Hepatocyte (in vitro differentiated cells): ENCODE results near the gene S100PBP.
"Not testable (repeated sequence)": the region's sequence is repeated elsewhere in the genome, so short reads cannot be mapped to it uniquely, and the experiment has no call there.

Experiments
- CTCF ChIP-seq: fragments of 200-600 bp; sonication (generic); IDR thresholded peaks from 2 replicates; pipeline ENCODE4 v1.5.1; 2016; ENCODE audit warnings: antibody characterized with exemption, mild to moderate bottlenecking; ENCODE audit not compliant: poor library complexity
- EZH2 ChIP-seq: fragments of 200-600 bp; sonication (generic); IDR thresholded peaks from 2 replicates; pipeline ENCODE4 v1.6.1; 2016; ENCODE audit warnings: antibody characterized with exemption, mild to moderate bottlenecking, borderline replicate concordance
- EZH2phosphoT487 ChIP-seq: fragments of 200-600 bp; sonication (generic); IDR thresholded peaks from one replicate; pipeline ENCODE4 v1.6.1; 2018; ENCODE audit warnings: antibody characterized with exemption, mild to moderate bottlenecking, low read depth, moderate library complexity; ENCODE audit not compliant: unreplicated experiment, severe bottlenecking

- not testable (repeated sequence) for TF ChIP-seq EZH2, CTCF, EZH2phosphoT487
Observed at GRCh38 chr1:32905588-32905987, 88.1 kb downstream of the S100PBP start.
